HAP-1 (cell line): ENCODE results near the gene CCDC127.

Source experiments
- DNase-seq, 2 experiments: peaks; one replicate each; pipeline ENCODE4 v3.0.0-alpha.2; 2016 to 2020; ENCODE audit warnings: low spot score in 2 of 2
- H3K27me3 ChIP-seq: fragments of 250-450 bp; sonication (Bioruptor Pico); 2 replicates; pipeline ENCODE4 v1.5.1; 2020; ENCODE audit warnings: low read depth, mild to moderate bottlenecking, moderate library complexity
- H3K36me3 ChIP-seq: fragments of 250-450 bp; sonication (Bioruptor Pico); replicated peaks from 2 replicates; pipeline ENCODE4 v1.5.1; 2020; ENCODE audit warnings: mild to moderate bottlenecking
- H3K4me1 ChIP-seq: fragments of 250-450 bp; sonication (Bioruptor Pico); 2 replicates; pipeline ENCODE4 v1.5.1; 2020; ENCODE audit warnings: mild to moderate bottlenecking
- H3K4me3 ChIP-seq: fragments of 250-450 bp; sonication (Bioruptor Pico); 2 replicates; pipeline ENCODE4 v1.5.1; 2020; ENCODE audit warnings: mild to moderate bottlenecking, moderate library complexity
- H3K9me3 ChIP-seq: fragments of 250-450 bp; sonication (Bioruptor Pico); 2 replicates; pipeline ENCODE4 v1.5.1; 2020; ENCODE audit warnings: mild to moderate bottlenecking, moderate library complexity
- in situ Hi-C: fragments of 300-500 bp; cut with MboI; formaldehyde crosslinking; loops from 3 replicates; pipeline ENCODE4 v1.14.3; 2020; ENCODE audit warnings: low sequenced_read_pairs, inconsistent platforms, mixed read lengths

CCDC127 gene

GRCh38 chr5:194102-194501, 23.9 kb downstream of the CCDC127 start:
- no peaks in the 10 kb centered on the region for H3K9me3 ChIP-seq
- in situ Hi-C loops, result no loop called here
- no peaks in the 10 kb centered on the region for H3K4me1 ChIP-seq
- H3K36me3 ChIP-seq, result no peaks in the 10 kb centered on the region
- no peak overlapping the region for H3K4me3 ChIP-seq
- H3K27me3 ChIP-seq, result no peaks in the 10 kb centered on the region
- DNase-seq, result no peak

DNA sequence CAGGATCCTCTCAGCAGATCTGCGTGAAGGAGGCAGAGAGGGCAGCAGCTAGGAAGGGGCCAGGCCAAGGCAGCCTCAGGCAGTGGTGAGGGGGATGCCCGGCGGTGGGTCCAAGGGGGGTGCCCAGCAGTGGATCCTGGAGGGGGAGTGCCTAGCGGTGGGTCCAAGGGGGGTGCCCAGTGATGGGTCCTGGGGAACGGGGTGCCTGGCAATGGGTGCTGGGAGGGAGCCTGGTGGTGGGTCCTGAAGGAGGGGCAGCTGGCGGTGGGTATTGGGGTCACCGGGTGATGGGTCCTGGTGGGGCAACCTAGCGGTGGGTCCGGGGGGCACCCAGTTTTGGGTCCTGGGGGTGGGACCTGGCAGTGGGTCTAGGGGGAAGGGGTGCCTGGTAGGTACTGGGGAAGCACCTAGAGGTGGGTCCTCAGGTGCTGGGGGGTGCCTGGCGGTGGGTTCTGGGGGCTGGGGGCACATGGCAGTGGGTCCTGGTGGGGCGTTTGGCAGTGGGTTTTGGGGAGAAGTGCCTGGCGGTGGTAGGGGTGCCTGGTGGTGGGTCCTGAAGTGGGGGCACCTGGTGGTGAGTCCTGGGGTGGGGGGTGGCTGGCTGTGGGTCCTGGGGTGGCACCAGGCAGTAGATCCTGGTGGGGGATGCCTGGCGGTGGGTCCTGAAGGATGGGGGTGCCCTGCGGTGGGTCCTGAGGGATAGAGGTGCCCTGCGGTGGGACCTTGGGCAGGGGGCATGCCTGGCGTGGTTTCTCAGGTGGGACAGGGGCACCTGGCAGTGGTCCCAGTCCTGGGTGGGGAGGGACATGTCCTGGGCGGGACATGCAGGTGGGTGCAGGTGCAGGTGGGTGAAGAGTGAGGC, 24.8 kb downstream of the CCDC127 start:
- Histone ChIP-seq H3K9me3 (no peaks in the 10 kb centered on the region), H3K27me3 (no peaks in the 10 kb centered on the region), H3K4me1 (peaks cover 3% of the 10 kb centered on the region; the same call in 1 of the 2 replicates), H3K36me3 (no peaks in the 10 kb centered on the region), H3K4me3 (no peak overlapping the region)
- no peak for DNase-seq
- in situ Hi-C loops, result no loop called here

DNA sequence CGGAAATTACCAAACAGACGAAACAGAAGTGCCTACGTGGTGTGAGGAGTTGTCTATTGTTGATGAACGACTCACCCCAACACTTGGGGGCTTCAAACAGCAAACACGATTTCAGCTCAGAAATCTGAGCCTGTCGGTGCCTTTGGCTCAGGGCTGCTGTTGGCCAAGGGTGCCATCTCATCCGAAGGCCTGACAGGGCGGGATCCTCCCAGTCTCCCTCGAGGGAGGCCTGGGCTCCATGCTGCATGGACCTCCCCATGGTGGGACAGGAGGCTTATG, 25.3 kb downstream of the CCDC127 start:
- in situ Hi-C loops, result no loop called here
- Histone ChIP-seq H3K4me1 (peaks cover 3% of the 10 kb centered on the region; the same call in 1 of the 2 replicates), H3K9me3 (no peaks in the 10 kb centered on the region), H3K36me3 (no peaks in the 10 kb centered on the region), H3K27me3 (no peaks in the 10 kb centered on the region), H3K4me3 (no peak overlapping the region)
- no peak for DNase-seq

- Histone ChIP-seq H3K9me3 (no peaks in the 10 kb centered on the region), H3K4me1 (peaks cover 3% of the 10 kb centered on the region; the same call in 1 of the 2 replicates), H3K27me3 (no peaks in the 10 kb centered on the region), H3K4me3 (no peak overlapping the region), H3K36me3 (no peaks in the 10 kb centered on the region)
- in situ Hi-C loops, result no loop called here
- no peak for DNase-seq
Observed at GRCh38 chr5:191949-192690, 25.8 kb downstream of the CCDC127 start.

DNA sequence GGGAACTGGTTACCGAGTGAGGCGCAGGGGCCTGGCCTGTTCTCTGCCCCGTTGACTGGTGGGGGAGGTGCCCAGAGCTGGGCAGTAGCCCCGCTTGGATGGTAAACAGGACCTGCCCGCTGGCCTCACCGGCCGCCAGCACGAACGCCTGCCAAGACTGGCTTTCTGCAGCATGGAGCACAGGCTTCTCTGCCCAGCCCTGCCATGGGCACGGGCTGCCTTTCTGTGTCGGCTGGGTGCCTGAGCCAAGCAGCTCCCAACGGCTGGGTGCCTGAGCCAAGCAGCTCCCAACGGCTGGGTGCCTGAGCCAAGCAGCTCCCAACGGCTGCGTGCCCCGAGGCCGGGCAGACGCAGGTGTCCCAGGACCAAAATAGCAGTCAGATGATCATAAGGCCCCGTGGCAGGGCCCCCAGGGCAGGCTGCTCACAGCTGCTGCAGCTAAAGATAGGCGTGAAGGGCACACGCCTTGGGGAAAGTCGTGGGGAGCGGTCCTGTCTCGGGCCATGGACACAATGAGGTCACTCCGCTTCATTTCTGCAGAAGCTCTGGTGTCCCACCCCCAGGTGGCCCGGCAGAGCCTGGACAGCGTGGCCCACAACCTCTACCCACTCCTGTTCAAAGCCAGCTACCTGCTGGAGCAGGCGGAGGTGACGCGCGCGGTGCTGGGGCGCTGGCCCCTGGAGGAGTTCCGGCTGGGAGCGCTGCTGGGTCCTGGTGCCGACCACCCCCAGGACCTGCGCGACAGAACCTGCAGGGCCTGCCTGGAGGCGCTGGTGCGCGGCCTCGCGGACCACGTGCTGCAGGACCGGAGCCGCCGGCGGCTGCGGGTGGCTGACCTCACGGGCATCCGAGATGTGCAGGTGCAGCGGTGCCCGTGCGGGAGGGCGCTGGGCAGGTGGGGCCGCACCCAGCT, 26.7 kb downstream of the CCDC127 start, which contains the start of gene LRRC14B:
Gene LRRC14B, plus strand, starts transcription at position 460 of the 913 bp plus-strand sequence. Its CDS starts 44 bp downstream, at position 504.
- H3K36me3 ChIP-seq, result no peaks in the 10 kb centered on the region
- H3K9me3 ChIP-seq, result no peaks in the 10 kb centered on the region
- no peaks in the 10 kb centered on the region for H3K27me3 ChIP-seq
- in situ Hi-C loops, result no loop called here
- H3K4me1 ChIP-seq, result peaks cover 3% of the 10 kb centered on the region; the same call in 1 of the 2 replicates
- DNase-seq, result no peak
- H3K4me3 ChIP-seq, result no peak within 1 kb of the TSS

DNA sequence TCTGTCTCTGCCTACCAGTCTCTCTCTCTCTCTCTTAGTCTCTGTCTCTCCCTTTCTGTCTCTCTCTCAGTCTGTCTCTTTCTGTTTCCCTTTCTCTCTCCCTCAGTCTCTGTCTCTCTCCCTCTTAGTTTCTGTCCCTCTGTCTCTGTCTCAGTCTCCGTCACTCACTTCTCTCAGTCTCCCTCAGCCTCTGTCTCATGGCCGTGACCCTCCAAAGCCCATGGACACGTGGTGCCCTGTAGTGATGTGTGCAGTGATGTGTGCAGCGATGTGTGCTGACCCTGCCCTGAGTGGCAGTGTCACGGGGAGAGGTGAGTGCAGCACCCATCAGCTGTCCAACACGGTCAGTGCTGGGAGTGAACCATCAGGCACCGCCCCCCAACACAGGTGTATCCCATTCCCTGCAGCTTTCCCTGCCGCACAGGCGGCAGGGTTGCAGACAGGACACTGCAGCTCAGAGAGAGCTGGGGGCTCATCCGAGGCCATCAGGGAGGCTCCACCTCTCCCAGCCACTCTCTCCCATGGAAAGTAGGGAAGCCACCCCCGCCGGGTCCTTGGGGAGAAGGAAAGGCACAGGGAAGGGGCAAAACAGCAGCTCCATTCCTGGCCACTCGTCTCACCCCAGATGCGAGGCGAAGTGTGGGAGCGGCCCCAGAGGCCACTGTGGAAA, 27.5 kb downstream of the CCDC127 start:
- Histone ChIP-seq H3K4me3 (no peak overlapping the region), H3K4me1 (peaks cover 3% of the 10 kb centered on the region; the same call in 1 of the 2 replicates), H3K9me3 (no peaks in the 10 kb centered on the region), H3K27me3 (no peaks in the 10 kb centered on the region), H3K36me3 (no peaks in the 10 kb centered on the region)
- in situ Hi-C loops, result no loop called here
- no peak for DNase-seq

GRCh38 chr5:189976-190365, 28.0 kb downstream of the CCDC127 start:
- no peak for DNase-seq
- no peaks in the 10 kb centered on the region for H3K9me3 ChIP-seq
- H3K36me3 ChIP-seq, result no peaks in the 10 kb centered on the region
- no peaks in the 10 kb centered on the region for H3K27me3 ChIP-seq
- in situ Hi-C loops, result no loop called here
- peaks cover 3% of the 10 kb centered on the region; the same call in 1 of the 2 replicates for H3K4me1 ChIP-seq
- H3K4me3 ChIP-seq, result no peak overlapping the region

- Histone ChIP-seq H3K9me3 (no peaks in the 10 kb centered on the region), H3K4me3 (no peak overlapping the region), H3K4me1 (peaks cover 3% of the 10 kb centered on the region; the same call in 1 of the 2 replicates), H3K36me3 (no peaks in the 10 kb centered on the region), H3K27me3 (no peaks in the 10 kb centered on the region)
- in situ Hi-C loops, result no loop called here
- DNase-seq, result no peak
Observed at GRCh38 chr5:189486-189885, 28.5 kb downstream of the CCDC127 start.

DNA sequence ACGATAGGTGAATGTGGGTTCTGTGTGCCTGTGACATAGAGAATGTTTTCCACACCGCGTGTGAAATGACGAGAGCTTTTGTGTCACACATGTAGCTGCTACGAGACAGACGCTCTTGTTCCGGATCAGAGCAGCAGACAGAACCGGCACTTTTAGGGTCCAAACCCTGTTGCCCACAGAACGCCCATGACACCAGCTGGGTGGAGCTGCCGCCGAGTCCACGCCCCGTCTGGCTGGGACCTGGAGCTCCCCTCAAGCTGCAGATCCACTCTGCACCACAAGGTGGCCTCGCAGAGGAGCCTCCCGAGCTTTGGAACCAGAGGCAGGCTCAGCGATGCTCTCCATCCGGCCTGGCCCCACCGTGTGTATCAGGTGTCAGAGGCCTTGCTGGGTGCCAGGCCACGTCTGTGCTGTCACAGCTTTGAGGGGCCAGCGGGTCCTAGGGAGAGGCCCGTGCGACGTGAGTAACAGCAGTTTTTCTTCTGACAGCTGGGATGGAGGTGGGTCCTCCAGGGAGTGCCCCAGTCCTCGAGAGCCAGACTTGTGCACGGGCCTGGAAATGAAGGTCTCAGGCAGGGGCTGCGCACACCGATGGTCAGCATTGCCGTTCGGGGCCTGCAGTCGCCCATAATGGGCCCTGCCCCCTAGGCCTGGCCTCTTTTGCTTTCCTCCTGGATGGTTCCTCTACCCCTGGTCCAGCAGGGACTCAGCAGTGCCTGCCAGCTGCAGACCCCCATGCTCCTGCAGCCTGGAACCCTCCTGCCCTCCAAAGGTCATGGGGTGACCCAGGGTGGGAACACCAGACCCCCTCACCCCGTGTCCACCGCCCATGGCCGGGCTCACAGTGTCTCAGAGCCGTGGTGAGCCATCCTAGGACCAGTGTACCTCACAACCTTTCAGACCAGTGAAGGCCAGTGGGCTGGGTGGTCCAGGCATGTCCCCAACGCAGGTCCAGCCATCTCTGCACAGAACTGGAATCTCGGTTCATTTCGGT, 29.2 kb downstream of the CCDC127 start:
- in situ Hi-C loops, result no loop called here
- H3K4me3 ChIP-seq, result no peak overlapping the region
- DNase-seq, result peak; percentile 81 to 95
- peaks cover 3% of the 10 kb centered on the region; the same call in 1 of the 2 replicates for H3K4me1 ChIP-seq
- H3K36me3 ChIP-seq, result no peaks in the 10 kb centered on the region
- no peaks in the 10 kb centered on the region for H3K27me3 ChIP-seq
- no peaks in the 10 kb centered on the region for H3K9me3 ChIP-seq

DNA sequence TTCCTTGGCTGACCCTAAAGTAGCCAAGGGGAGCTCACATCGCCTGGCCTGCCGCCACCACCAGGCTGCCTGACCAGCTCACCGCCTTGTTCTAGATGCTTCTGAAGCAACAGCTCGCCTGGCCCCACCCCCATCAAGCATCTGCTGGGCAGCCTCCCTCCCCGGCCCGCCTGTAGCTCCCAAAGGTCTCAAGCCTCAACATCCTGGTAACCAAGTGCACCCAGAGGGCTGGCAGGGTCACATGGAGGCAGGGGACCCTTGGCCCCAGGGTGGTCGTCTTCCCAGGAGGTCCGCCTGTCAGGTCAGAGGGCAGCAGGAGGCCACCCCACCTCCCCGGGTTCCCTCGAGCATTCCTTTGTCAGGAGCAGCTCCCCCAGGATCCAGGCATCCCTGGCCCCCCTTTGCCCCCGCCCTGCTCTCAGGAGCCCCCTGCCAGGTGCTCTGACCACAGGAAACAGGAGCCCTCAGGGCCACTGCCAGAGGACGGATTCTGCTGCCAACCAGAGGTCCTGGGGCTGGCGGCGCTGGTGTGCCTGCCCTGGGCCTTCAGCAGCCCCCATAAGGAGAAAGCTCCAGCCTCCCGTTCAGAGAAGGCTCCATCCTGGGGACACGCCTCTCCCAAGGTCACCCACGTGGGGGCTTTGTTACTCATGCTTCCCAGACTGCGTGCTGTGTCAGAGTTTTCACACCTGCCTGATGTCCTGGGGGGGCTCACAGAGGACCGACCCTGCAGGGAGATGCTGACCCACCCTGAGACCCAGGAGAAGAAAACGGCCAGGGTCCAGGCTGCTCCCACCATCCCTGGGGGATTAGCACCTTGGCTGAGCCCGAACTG, 30.1 kb downstream of the CCDC127 start:
- peaks cover 3% of the 10 kb centered on the region; the same call in 1 of the 2 replicates for H3K4me1 ChIP-seq
- H3K27me3 ChIP-seq, result no peaks in the 10 kb centered on the region
- H3K36me3 ChIP-seq, result no peaks in the 10 kb centered on the region
- in situ Hi-C loops, result no loop called here
- DNase-seq, result no peak
- no peak overlapping the region for H3K4me3 ChIP-seq
- H3K9me3 ChIP-seq, result no peaks in the 10 kb centered on the region

DNA sequence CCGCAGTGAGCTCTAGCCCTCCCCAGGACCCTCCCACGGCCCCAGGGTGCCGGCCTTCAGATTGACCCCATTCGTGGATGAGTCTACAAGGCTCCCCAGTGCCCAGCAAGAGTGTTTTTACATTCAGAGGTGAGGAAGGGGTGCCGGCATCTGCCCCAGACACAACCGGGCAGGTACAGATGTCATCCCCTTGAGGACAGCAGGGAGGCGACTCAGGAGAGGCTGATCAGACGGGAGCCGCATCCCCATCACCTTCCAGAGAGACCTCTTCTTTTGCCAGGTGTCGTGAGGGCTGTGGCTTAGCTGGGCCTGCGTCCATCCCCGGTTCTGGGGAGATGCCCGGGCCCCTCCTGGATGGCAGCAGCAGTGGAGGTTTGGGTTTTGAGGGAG, 30.9 kb downstream of the CCDC127 start:
- in situ Hi-C loops, result no loop called here

More for the DNA sequence above, 30.9 kb downstream of the CCDC127 start:
- Histone ChIP-seq H3K9me3 (no peaks in the 10 kb centered on the region), H3K4me1 (peaks cover 3% of the 10 kb centered on the region; the same call in 1 of the 2 replicates), H3K4me3 (no peak overlapping the region), H3K36me3 (no peaks in the 10 kb centered on the region), H3K27me3 (no peaks in the 10 kb centered on the region)
- DNase-seq, result no peak
